GM18520 (cell line): Measurements from ENCODE around the gene CCL19.
A peak's percentile ranks its signal among the peaks of the same experiment; 100 is the strongest.

Experiments used
- ATAC-seq: cut with Tn5 transposase; IDR thresholded peaks from one replicate; pipeline ENCODE4 v1.9.1; 2021; ENCODE audit not compliant: unreplicated experiment

Gene CCL19

GRCh38 chr9:34664281-34665066 is 26.6 kb downstream of the CCL19 start:
- ATAC-seq, result peak; percentile 34

GRCh38 chr9:34663303-34663605 is 27.8 kb downstream of the CCL19 start:
- no peak for ATAC-seq

- no peak for ATAC-seq
Observed at GRCh38 chr9:34662526-34663302, 28.4 kb downstream of the CCL19 start, which contains the start of gene CCL27. Gene CCL27, minus strand, starts transcription at chr9:34662657. Its CDS starts 24 bp downstream, at chr9:34662633.

GRCh38 chr9:34659592-34660253 is 31.4 kb downstream of the CCL19 start:
- ATAC-seq, result no peak

GRCh38 chr9:34658461-34658860 is 32.6 kb downstream of the CCL19 start:
- ATAC-seq, result no peak

GRCh38 chr9:34656992-34657391 is 34.1 kb downstream of the CCL19 start:
- no peak for ATAC-seq

- ATAC-seq, result no peak
Observed at GRCh38 chr9:34655394-34655793, 35.7 kb downstream of the CCL19 start.

- no peak for ATAC-seq
Observed at GRCh38 chr9:34654323-34655051, 36.6 kb downstream of the CCL19 start.

- ATAC-seq, result no peak
Observed at GRCh38 chr9:34653151-34654072, 37.7 kb downstream of the CCL19 start.

- no peak for ATAC-seq
Observed at GRCh38 chr9:34652602-34653000, 38.5 kb downstream of the CCL19 start.

- ATAC-seq, result no peak
Observed at GRCh38 chr9:34651876-34652601, 39.0 kb downstream of the CCL19 start, which contains the start of gene IL11RA. Gene IL11RA, plus strand, starts transcription at chr9:34652185. Its CDS starts 3,033 bp downstream, at chr9:34655218.

- no peak for ATAC-seq
Observed at GRCh38 chr9:34651321-34651720, 39.8 kb downstream of the CCL19 start.

- no peak for ATAC-seq
Observed at GRCh38 chr9:34650816-34651215, 40.3 kb downstream of the CCL19 start.

GRCh38 chr9:34648673-34649072 is 42.4 kb downstream of the CCL19 start:
- no peak for ATAC-seq

GRCh38 chr9:34647651-34648050 is 43.4 kb downstream of the CCL19 start:
- no peak for ATAC-seq

- no peak for ATAC-seq
Observed at GRCh38 chr9:34647084-34647403, 44.0 kb downstream of the CCL19 start.

- ATAC-seq, result peak; percentile 64
Observed at GRCh38 chr9:34646211-34647083, 44.6 kb downstream of the CCL19 start, which contains the start of gene GALT. Gene GALT, plus strand, starts transcription at chr9:34646675. Its CDS starts 30 bp downstream, at chr9:34646705.

GRCh38 chr9:34644766-34645314 is 46.2 kb downstream of the CCL19 start:
- ATAC-seq, result no peak
